Stimulated activated CD4-positive, alpha-beta T cell treated with anti-CD3 and anti-CD28 coated beads, Interleukin-1b, Interleukin-23, amount 100 ng/mL, for 4 hours (primary cell): ENCODE measurements around the gene TEX29.
A peak's percentile ranks its signal among the peaks of the same experiment; 100 is the strongest.

Experiments used
- DNase-seq, 2 donors: peaks; one replicate each; pipeline ENCODE4 v3.0.0-alpha.2; 2020; ENCODE audit warnings: low read depth in 2 of 2

The TEX29 gene

DNA sequence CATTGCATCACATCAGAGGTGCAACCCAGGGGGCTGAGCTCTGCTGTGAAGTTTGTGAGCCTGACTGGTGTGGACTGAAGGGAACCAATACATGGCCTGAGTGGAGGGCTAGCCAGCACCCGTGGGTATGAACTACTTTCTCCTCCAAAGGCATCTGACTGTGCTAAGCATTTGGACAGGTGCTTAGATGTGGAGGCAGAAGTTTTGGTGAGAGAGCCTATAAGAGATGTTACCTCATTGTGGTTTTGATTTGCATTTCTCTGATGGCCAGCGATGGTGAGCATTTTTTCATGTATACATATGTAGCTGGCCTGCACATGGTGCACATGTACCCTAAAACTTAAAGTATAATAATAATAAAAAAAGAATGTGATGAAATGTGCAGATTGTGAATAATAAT is 46.9 kb downstream of the TEX29 start:
- no peak for DNase-seq

DNA sequence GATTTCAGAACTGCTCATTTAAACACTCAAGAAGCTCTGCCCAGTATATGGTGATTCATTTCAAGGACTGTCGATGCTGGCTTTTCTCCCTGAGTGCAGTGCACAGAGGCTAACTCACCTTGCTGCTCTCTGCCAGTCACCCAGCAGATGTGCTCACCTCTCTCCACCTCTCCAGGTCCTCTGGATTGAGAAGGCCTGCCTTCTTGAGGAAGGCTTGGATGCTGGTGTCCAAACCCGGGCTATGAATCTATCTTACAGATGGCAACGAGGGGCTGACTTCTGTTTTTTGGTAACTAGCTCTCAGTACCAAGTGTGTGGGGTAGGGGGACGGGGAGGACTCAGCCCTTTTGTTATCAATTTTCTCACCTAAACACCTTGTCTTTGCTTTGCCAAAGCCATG is 47.6 kb downstream of the TEX29 start:
- DNase-seq, result no peak

DNA sequence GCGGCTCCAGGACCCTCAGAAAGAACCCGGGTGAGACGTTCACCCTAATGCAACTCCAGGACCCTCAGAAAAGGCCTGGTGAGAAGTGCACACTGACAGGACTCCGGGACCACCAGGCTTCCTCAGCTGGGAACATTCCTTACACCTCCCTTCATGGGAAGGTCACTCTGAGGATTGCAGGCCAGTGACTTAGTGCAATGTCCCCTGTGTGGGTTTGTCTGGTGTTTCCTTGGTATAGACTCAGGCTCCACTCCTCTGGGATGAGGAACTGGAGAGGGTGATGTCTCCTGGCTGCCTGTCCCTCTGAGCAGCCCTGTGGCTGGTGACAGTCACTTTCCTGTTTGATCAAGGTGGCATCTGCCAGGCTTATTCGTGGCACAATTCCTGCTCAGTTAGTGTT is 49.7 kb downstream of the TEX29 start:
- no peak for DNase-seq

DNA sequence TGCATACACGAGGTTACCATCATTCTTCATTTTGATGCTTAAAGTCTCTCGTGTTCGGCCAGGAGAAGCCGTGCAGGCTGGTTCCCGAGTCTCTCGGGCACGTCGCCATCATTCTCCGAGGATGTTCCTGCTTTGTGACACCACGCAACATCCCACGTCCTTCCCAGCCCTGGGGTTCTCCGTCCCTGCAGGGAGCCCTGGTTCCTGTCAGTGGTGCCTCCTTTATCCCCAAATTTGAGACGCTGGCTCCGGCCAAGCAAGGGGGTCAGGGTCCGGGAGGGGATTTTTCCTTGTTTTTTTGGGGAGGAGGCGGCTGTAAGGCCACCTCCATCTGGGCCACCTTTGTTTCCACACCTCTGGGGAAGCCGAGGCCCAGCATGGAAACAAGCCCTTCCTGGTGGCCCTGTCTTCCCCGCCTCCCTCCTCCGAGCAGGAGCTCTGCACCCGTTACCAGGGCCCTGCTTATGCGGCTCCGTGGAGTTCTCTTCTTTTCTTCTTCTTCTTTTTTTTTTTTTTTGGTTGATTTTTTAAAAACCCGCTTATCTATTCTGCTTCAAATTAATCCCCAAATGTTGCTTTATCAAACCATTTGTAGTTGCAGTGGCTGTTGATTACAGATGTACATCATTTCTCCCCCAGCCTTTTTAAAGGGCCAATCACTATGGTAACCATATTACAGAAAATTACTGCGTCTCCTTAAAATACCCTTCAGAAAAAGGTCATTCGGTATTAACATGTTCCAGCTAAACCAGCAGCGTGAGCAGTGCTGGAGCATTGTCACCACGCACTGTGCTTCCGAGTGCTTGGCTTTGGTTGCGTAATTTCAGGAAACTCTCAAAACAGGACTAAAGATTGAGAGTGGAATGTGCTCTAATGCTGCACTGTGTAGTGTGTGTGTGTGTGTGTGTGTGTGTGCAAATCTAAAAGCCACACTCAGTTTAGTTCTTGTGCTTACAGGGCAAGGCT is 50.4 kb downstream of the TEX29 start:
- DNase-seq, result no peak

DNA sequence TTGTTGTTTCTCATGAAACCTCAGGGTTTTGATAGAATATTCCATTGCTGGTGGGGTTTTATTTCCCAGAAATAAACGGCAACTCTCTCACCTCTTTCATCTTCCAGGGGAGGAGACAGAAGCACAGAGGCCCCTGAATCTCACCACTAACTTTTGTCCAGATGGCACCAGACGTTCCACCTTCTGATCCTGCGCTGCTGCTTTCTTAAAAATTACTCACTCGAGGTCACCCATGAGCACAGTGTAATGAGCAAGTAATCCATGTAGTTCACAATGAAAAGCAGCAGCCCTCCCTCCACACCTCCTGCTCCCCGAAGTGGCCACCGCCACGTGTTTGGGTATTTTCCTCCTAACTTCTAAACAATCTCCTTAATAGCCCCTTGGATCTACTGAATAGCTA is 51.3 kb downstream of the TEX29 start:
- DNase-seq, result no peak

DNA sequence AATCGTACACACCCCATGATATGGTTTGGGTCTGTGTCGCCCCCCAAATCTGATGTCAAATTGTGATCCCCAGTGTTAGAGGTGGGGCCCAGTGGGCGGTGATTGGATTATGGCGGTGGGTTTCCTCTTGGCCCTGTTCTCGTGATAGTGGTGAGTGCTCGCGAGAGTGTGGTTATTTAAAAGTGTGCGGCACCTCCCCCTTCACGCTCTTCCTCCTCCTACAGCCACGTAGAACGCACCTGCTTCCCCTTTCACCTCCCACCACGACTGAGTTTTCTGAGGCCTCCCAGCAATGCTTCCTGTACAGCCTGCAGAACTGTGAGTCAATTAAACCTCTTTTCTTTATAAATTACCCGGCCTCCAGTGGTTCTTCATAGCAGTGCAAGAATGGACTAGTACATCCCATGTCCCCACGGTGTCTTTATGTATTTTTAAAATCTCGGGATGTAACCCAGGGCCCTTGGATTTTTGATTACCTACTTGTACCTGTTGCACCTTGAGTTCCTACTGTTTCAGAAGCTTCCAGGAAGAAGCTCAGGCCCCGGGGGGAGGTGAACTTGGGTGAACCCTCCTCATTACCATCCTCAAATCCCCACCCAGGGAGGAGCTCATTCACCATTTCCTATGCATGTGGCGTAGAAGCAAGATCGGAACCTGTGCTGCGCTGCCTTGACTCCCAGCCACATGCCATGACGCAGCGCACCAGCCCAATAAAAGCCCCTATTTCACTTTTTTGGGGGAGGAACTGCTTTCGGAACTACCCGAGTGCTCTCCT is 52.4 kb downstream of the TEX29 start:
- no peak for DNase-seq

DNA sequence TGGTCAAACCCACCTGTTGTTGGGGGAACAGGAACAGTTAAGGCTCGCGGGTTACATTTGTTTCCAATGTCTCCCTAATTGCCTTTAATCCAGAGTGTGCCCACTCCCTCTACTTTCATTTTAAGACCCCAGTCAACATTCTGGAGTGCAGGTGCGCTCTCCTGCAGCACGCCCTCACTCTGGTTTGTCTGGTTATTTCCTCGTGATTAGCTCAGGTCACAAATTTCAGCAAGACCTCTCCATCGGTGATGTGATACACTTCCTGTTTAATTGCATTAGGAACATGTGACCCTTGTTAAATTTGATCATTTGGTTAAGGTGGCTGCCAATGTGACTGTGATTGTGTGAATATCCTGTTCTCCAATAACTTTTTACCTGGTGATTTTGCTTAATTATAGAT is 53.0 kb downstream of the TEX29 start:
- no peak for DNase-seq

DNA sequence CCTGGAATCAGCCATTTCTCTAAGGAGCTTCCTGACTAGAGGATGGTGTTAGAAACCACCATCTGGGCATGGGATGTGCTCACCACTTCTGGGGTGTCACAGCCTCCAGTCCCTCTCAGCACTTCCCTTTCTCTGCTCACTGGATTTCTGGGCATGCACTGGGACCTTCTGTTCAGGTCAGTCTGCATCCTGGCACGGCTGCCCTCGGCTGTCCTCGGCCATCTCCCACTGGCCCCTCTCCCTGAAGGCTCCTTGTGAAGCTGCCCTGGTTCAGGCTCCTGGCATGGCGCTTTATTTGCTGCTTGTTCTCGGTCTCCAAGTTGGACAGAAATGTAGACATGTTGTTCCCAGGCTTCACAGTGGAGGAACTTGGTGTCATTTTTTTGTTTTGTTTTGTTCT is 60.0 kb downstream of the TEX29 start:
- DNase-seq, result no peak

DNA sequence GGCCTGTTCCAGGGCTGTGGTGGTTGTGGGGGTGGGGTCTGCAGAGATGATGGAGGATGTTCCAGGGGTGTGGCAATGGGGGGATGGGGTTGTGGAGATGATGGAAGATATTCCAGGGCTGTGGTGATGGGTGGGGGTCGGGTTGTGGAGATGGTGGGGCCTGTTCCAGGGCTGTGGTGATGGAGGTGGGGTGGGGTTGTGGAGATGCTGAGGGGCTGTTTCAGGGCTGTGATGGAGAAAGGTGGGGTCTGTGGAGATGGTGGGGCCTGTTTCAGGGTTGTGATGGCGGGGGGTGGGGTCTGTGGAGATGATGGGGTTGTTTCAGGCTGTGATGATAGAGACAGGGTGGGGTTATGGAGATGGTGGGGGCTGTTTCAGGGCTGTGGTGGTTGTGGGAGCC is 62.0 kb downstream of the TEX29 start:
- no peak for DNase-seq

DNA sequence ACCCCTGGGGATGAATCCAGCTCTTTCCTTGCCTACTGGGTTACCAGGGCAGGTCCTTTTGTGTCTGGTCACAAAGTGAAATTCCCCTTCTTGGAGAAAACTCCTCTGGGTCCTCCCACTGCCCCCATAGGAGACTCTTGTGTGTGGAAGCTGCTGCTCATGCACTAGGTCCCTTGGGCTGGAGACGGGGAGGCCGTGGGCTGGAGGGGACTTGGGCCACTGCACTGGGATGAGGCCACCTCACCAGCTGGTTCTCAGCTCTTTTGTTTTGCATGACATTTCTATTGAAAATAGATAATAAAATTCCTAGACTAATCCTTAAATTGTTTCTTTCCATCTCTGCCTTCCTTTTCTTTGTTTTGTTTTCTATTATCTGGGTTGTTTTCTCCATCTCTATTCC is 62.4 kb downstream of the TEX29 start:
- DNase-seq, result no peak

DNA sequence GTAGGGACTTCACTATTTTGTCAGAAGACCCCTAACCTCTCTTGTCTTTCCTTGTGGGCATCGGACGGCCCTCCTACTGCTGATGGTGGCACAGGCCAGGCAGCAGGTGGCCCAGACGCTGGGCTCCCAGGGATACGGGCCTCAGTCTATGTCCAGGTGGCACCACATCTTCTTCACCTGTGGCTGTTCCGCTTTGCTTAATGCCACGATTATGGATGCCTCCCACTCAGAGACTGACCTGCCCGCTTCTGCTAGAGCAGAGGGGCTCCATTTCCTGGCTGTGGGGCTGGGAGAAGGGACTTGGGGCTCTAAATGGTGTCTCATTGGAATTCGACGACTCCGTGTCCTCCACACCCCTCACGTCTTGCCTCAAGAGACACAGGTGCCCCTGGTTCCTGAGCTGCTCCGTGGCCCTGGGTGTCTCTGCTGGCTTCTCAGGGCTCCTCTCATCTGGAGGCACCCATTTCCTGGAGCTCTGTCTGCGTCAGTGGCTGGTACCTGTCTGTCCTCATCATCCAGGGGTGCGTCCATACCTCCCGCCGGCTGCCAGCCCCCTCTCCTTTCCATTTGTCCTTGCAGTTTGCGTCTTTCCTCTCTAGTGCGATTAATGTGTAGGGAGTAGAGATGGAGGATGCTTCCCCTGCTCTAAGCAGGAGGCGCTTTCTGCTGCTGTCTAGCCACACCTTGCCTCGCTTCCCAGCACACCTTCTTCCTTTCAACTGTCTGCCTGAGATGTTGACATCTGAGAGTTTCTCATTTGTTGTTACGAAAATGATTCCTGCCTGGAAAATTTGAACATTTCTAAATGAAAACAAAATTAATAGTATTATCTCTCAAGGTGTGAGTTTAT is 63.4 kb downstream of the TEX29 start:
- DNase-seq, result no peak

DNA sequence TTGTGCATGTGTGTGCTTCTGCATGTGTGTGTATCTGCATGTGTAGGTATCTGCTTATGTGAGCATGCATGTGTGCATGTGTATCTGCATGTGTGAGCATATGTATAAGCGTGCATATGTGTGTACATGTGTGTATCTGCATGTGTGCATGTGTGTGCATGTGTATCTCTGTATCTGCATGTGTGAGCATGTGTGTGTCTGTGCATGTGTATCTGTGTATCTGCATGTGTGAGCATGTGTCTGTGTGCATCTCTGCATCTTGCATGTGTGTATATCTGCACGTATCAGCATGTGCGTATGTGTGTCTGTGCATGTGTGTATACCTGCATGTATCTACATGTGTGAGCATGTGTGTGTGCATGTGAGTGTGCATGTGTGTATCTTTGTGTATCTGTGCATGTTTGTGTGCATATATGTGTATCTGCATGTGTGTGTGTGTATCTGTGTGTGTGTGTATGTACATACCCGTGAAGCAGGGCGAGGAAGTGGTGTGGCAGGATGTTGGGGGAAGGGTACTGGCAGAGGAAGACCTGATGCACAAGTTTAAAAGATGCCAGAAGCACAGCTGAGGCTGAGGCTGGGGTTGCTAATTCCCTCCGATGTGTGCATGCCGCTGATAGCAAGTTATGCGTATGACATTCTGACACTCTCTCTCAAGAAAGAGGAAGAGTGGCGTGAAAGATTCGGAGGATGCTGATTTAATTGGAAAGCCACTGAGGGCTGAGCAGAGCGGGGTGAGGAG is 64.2 kb downstream of the TEX29 start:
- no peak for DNase-seq

DNA sequence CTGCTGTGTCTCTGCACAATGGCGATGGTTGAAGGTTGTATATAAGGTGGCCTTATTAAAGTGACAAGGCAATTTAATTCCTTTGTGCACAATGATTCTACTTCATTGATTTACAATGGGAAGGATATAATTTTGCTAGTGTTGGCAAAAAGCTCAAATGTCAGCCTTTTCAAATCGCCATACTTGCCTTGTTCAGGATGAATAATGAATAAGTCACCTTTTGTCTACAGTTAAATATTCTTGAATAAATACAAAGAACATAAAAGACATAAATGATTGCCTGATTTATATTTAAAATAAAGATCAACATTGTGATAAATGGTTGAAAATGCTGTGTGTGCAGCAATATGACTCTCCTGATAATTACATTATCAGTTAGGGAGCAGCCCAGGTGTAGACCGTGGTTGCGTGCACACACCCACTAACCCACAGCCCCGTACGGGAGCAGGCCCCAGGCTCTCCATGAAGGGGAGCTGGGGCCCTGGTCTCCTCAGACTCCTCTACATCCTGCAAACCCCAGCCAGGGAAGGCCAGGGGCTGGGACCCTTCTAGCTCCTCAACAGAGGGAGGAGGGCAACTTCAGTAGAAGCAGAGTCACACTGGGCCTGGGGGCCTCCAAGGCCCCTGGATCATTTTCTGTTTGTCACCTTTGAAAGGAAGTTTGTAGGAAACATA is 64.9 kb downstream of the TEX29 start:
- DNase-seq, result no peak

DNA sequence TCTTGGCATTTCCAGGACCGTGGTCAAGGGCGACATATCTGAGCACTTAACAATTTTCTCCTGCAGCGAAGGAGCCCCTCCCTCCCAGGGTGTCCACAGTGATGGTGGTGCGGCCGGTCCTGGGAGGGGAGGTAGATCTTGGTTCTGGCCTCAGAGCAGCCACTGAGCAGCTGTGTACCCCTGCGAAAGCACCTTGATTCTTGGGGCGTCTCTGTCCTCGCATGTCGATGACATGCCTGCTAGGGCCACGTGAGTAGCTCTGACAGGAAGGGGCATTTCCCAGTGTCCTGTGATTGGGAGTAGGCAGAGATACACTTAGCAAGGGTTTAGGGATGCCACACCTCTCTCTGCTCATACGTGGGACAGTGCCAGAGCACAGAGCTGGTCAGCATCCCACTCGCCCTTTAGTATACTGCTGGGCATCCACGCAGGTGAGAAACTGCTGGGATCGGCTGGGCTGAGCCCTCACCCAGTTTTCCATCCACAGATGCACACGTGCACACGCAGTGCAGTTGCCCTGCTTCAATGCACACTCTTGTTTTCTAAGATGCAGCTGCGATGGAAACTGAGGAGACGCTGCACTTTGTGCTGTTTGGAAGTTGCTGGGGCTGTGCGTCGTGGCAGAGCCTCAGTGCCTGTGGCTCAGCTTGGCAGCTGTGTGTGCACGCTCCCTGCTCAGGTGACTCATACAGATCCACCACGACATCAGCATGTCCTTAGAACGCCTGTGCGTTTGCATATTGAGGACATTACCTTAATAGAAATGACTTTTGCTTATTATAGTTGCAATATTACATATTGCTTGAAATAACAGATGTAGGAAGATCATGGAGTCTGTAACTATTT is 66.8 kb downstream of the TEX29 start:
- DNase-seq, result no peak

DNA sequence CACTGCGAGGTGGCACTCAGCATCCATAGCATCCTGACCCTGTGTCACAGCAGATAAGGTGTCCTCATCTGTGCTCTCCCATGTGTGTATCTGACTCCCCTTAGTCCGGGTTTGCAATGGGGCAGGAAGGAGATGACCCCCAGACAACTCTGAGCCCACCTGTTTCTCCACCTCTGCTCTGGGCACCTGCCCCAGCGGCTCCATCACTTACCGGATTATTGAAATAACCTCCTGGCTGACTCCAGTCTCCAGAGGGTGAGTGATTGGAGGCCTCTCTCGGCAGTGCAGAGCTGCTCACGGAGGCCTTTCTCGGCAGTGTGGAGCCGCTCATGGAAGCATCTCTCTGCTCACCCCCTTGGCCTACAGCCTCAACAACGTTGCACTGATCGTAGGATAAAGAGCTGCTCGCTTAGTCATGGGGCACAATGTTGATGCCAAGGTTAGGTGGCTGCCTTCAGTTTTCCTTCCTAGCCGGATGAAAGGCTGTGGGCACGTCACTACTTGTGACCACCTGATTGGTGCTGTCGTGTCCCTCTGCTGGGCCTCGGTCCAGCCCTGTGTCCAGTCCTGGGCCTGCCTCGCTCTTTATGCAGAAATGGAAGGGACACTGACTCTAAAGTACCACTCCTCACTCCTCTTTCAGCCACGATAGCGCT is 67.6 kb downstream of the TEX29 start:
- DNase-seq, result no peak

DNA sequence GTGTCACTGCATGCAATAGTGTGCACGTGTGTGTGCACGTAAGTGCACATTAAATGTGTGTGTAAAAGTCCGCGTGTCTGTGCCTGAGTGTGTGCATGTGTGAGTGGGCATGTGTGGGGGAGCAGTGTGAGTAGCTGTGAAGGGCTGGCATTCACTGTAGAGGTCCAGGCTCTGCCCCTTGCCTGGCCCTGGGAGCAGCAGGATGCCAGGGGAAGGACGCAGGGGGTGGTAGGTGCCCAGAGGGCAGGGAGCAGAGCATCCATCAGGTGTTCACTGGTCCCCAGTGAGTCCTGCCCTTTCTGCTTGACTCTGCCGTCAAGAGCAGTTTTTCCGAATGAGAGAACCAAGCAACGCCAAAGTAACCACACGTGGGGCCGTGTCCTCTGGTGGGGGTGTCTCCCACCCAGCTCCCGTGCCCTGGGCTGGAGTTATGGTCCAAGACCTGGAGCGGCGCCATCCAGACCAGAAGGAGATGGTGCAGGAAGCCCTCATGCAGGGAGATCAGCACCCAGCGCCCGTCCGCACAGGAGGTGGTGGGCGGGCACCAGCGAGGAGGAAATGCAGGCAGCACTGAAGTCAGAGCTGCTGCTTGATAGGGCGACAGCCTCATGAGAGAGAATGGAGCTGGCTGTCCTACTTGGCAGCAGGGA is 68.5 kb downstream of the TEX29 start:
- peak; percentile 6 to 19 for DNase-seq

DNA sequence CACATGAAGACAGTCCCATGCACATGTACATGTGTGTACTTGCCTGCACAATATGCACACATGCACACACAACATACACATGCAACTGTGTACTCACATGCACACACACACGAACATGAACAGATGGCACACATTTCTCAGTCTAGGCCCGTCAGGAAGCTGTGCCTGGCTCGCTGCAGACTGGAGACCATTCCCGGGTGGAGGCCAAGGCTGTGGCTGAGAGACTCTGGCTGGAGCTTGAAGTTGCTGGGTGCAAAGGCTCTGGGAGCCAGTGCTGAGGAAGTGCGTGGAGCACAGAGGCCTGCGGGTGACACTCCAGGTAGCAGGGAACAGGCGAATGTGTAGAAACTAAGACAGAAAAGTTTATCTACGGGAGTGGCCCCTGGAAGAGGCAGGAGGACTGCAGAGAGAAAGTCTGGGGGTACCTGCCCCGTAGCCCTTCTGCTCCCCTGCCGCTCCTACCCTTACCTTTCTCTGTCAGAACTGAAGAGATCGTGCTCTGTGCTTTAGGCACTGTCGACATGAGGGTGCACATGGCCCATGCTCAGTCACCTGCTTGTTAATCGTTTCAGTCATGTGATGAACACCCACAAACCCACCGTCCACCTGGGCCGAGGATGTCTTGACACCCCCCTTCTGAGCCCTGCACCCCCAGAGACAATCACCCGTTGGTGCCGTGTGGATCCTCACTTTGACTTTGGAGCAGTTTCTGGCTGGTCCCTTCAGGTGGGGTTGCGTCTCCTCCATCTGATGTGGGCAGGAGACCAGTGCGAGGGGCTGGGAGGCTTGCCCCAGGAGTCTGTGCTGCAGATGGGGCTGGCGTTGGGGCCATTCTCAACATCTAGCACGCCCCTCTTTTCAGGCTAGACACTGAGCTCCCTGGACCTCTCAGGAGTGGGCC is 69.4 kb downstream of the TEX29 start:
- no peak for DNase-seq
